ENCODE data around the gene GPR78. TPM values are rescaled to one million over a fixed set of nuclear protein-coding genes. Genes with fewer than 3 reads are reported as not detected.

GPR78 gene
- total RNA-seq, 1 experiment from 2014 or later: 0.07 TPM

DNA sequence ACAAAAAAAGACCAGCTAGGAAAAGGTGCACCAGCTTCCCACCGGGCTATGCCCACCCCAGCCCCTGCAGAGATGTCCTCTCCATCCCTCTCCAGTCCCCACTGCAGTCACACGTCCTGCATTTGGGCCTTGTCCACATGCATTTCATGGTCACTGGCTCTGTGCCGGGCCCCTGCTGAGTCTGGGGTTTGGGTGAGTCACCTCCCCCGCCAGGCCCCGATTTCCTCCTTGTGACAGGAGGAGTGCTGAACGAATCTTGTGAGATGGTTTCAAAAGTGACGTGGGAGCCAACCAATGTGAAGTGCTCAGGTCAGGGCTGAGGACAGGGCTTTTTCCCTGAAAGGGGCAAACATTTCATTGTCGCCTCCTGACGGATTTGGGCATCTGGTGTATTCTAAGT lies 19.5 kb downstream of the GPR78 start:
- DNase-seq (ENCODE audit: low read depth): peak; percentile 96

DNA sequence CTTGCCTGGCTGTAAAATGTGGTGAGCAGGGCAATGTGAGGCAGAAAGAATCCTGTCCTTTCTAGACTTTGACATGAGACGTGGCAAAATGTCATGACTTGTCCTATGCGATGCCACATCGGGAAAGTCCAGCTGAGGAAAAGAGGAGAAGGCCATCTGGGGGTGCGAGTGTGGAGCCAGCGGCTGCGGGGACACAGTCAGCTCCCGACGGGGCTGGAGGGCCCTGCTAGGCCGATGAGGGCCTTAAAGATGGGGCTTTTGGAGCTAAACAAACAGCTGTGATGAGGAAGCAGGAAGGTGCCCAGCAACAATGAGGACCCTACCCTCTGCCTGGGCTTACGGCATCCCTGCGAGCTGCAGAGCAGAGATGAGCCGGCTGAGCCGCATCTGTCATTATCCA lies 20.1 kb downstream of the GPR78 start:
- DNase-seq (ENCODE audit: low read depth): no peak

DNA sequence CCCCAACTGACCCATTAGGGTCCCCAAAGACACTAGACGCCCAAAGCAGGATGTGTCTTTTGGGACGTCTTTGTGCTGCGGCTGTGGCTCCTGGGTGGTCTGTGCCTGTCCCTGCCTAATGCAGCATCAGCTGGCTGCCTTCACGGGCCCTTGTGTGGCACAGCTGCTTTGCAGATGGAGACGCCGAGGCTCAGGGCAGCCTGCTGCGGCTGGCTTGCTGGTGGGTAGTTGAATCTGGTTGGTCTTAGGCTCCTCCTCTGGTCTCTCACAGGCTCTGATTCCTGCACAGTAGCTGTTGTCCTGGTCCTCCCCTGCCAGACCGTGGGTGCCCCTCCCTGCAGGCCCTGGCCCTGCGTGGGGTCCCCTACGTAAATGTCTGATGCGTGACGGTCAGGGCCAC lies 20.5 kb downstream of the GPR78 start:
- DNase-seq (ENCODE audit: low read depth): no peak

DNA sequence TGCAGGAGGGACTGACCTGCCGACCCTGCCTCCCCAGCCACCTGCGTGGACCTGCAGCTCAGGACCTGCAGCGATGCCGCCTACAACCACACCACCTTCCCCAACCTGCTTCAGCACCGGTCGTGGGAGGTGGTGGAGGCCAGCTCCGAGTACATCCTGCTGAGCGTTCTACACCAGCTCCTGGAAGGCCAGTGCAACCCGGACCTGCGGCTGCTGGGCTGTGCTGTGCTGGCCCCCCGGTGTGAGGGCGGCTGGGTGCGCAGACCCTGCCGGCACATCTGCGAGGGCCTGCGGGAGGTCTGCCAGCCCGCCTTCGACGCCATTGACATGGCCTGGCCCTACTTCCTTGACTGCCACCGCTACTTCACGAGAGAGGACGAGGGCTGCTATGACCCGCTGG lies 20.9 kb downstream of the GPR78 start:
- no peak for DNase-seq (ENCODE audit: low read depth)

DNA sequence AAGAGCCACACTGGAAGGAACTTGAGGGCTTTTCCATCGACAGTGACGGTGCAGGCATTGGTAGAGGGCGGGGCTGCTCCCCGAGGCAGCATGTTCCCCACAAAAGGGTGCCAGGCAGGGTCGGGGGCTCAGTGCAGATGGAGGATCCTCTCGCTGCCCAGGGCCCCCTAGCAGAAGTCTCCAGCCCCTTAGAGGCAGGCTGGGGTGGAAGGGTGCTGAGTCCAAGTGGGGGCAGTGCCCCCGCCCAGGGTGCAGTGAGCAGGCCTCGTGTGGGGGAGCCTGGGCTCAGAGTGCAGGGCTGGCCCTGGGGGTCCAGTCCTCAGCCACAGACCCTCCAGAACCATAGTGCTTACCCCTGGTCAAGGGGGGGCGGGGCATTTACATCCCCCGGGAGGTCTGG lies 21.4 kb downstream of the GPR78 start:
- DNase-seq (ENCODE audit: low read depth): no peak

DNA sequence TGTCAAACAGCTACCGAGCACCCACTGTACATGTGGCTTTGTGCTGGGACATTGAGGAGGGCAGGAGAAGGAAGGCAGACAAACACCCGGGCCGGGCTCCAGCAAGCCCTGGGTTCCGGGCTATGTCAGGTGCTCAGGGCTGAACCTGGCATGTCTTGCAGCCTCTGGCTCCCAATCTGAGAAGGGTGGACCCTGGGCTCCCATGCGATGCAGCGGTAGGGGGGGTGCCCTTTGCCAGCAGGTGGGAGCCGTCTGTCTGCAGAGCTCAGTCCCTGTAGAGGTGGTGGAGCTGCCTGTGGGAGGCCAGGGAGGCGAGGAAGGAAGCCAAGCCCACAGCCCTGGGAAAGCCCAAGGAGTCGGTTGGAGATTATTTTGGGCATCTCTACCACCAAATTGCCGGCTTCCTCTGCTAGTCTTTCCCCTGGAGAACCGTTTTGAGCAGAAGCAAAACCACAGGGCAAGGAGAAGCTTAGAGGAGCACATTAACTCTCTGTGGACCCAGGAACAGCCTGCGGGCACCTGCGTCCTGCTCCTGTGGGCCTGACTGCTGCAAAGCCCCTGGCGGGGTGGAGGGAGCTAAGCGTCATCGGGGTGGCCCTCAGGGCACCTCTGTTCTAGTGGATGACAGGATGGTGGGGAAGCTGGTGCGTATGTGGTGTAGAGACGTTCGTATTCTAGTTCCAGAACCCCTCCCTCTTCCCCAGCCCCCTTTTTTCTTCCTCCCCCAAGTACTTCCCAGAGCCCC lies 22.7 kb downstream of the GPR78 start:
- DNase-seq (ENCODE audit: low read depth): no peak

DNA sequence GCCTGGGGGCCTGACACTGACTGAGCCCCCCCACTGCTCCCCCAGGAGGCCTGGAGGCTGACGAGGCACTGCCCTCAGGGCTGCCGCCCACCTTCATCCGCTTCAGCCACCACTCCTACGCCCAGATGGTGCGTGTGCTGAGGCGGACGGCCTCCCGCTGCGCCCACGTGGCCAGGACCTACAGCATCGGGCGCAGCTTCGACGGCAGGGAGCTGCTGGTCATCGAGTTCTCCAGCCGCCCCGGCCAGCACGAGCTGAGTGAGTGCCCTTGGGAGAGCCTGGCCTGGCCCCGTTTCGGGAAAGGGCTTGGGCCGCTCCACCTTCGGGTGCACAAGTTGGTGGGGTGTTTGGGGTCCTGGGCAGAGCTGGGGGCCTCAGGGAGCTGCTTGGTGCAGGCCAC lies 23.7 kb downstream of the GPR78 start:
- DNase-seq (ENCODE audit: low read depth): no peak

DNA sequence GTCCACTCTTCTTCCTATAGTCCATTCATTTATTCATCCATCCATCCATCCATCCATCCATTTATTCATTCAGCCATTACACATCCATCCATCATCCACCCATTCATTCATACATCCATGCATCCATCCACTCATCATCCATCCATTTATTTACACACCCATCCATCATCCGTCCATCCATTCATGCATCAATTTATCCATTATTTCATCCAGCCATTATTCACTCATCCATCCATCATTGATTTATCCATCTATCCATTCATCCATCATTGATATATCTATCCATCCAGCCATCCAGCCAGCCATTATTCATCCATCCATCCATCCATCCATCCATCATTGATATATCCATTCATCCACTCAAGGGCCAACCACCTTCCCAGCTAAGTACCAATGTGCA lies 25.1 kb downstream of the GPR78 start:
- no peak for DNase-seq (ENCODE audit: low read depth)

DNA sequence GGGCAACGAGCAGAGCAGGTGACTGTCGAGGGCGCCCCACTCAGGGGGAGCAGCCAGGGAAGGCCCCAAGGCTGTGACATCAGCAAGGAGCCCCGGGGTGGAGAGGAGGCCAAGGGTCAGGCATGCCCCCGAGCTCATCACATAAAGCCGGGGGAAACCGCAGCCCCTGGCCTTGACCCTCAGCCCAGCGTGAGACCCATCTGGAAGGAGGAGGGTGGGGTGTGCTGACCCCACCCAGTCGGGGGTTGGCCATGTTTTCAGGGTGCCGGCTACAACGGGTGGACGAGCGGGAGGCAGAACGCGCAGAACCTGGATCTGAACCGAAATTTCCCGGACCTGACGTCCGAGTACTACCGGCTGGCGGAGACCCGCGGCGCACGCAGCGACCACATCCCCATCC lies 26.3 kb downstream of the GPR78 start:
- DNase-seq (ENCODE audit: low read depth): no peak

DNA sequence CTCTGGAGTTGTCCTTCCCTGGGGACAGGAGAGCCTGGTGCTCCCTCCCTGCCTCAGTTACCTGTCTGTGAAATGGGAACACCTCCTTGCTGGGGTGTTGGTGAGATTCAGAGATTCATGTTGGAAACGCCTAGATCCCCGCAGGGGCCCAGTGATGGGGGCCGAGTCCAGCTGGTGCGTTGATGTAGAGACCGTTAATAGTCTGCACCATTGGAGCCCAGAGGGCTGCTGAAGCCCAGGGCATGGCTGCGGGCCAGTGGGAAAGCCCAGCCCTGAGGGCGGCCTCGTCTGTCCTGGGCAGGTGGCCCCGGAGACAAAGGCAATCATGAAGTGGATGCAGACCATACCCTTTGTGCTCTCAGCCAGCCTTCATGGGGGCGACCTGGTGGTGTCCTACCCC lies 26.8 kb downstream of the GPR78 start:
- DNase-seq (ENCODE audit: low read depth): no peak

DNA sequence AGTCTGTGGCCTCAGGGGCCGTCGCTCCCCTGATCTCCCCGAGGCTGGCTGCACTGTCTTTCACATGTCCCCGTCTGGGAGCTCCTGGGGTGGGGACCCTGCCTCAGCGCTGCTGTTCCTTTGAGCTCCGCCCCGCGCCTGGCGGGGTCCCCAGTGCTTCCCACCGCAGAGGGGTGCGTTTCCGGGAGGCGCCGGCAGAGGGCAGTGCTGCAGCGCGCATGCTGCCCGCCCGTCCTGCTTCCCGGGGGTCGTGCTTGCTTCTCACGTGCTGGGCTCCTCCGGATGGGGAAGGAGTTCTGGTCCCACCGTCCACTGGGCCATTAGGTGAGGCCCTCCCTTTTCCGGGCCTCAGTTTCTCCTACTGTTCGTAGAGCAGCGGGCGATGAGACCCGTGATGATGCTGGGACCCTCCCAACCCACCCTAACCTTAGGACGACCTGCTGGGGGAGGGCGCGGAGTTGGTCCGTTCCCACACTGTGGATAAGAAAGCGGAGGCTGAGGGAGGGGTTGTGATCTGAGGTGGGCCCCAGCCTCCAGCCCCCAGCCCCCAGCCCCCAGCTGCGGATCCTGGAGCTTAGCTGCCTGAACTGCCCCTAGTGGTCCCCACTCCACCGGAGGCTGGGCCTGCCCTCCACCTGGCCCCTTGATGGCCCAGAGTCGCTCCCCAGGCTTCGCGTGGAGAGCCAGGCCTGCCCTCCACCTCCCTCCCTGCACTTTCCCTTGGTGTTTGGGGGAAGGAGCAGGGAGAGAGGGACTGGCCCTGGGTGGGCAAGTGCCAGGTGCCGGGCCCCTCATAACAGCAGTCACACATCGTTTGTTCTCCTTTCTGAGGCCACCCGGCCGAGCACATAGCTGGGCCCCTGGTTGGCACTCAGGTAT lies 27.6 kb downstream of the GPR78 start:
- no peak for DNase-seq (ENCODE audit: low read depth)

DNA sequence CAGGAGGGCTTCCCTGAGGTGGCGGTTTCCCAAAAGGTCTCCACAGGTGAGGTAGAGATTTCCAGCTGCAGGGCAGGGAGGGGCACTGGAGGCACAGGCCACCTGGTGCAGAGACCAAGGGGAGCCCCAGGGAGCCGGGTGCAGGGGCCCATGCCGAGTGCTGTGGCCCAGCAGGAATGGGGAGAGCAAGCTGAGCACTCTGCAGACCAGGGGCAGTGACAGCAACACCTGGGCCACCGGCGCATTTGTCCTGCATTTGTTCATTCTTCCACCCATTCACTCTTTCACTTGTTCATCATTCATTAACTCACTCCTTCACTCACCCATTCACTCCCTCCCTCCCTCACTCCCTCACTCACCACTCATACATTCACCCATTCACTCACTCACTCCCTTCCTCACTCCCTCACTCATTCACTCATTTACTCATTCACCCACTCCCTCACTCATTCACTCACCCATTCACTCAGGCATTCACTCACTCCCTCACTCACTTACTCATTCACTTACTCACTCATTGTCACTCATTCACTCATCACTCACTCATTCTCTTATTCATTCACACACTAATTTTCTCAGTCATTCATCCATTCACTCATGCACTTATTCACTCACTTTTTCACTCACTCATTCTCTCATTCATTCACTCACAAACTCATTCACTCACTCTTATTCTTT lies 28.7 kb downstream of the GPR78 start:
- no peak for DNase-seq (ENCODE audit: low read depth)

DNA sequence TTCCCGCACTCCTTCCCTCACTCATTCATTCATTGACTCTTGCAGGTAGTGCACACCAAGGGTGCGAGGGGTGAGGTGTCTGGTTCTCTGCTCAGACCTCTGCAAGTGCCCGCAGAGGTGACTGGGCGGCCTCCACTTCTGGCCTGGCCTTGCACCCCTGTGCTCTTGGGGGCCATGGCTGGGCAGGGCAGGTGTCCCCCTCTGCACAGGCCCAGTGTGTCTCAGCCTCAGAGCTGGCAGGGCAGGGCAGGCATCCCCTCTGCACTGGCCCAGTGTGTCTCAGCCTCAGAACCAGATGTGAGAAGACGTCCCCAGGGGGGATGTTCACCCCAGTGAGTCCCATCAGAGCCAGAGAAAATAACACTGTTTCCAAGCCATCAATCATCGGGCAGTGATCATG lies 29.2 kb downstream of the GPR78 start:
- no peak for DNase-seq (ENCODE audit: low read depth)

DNA sequence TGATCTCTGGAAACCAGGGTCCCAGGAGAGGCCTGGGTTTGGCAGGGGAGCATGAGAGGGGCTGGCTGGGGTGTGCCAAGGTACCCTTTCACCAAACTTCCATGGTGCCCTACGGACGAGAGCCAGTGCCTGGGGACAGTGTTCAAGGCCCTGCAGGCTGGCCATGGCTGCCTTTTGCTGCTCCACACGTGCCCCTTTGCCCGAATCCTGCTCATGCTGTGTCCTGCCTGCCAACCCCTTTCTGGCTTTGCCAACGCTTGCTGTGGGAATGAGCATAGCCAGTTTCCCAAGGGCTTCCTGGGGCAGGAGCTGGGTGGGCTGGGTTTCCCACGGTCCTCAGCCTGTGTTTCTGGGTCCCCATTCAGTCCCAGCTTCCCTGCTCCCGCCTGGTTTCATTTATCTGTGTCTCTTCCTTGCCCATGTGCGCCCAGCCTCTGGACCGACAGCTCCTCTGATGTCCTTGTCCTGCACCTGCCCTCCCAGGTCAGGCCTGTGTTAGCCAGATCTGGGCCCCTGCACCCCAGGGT lies 29.7 kb downstream of the GPR78 start:
- DNase-seq (ENCODE audit: low read depth): no peak

DNA sequence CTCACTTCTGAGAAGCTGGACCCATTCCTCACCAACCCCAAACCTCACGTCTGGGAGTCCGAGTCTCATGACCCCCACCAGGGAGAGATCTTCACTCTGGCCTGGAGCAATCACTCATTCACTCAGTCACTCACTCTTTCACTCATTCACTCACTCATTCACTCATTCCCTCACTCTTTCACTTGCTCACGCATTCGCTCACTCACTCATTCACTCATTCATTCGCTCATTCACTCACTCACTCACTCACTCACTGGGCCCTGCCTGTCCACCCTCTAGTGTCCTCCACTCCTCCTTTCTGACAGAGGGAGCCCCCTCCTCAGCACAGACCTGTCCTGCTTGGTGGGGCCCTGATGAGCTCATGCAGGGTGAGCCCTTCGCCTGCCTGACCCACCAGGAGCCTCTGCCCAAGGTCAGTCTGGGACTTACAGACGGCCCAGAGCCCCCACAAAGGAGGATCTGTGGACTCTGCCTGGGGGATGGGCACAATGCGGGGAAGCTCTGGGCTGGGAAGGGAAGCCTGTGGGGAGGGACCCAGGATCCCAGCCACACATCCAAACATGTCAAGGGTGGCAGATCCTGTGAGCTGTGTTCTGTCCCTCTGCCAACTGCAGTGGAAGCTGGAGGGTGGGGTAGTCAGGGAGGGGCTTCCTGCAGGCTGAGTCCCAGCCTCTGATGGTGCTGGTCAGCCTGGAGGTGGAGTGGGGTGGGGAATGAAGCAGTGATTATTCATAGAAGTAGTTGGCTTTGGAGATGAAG lies 30.8 kb downstream of the GPR78 start:
- DNase-seq (ENCODE audit: low read depth): no peak

DNA sequence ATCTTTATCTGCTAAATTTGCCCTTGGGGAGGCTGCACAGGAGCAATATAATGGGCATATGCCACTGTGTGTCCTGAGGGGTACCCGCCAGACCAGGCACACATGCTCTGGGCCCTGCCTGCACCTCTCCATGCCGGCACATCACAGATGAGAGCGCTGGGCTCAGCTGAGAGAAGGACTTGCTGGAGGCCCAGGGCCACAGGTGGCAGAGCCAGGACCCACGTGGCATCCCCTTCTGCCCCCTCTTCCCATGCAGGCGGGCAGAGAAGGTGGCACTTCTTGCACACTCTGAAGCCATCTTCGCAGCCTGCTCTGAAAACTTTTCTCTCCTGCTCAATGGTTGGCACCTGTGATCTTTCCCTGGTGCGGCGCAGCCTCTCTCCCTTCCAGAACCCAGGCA lies 32.5 kb downstream of the GPR78 start:
- DNase-seq (ENCODE audit: low read depth): no peak

DNA sequence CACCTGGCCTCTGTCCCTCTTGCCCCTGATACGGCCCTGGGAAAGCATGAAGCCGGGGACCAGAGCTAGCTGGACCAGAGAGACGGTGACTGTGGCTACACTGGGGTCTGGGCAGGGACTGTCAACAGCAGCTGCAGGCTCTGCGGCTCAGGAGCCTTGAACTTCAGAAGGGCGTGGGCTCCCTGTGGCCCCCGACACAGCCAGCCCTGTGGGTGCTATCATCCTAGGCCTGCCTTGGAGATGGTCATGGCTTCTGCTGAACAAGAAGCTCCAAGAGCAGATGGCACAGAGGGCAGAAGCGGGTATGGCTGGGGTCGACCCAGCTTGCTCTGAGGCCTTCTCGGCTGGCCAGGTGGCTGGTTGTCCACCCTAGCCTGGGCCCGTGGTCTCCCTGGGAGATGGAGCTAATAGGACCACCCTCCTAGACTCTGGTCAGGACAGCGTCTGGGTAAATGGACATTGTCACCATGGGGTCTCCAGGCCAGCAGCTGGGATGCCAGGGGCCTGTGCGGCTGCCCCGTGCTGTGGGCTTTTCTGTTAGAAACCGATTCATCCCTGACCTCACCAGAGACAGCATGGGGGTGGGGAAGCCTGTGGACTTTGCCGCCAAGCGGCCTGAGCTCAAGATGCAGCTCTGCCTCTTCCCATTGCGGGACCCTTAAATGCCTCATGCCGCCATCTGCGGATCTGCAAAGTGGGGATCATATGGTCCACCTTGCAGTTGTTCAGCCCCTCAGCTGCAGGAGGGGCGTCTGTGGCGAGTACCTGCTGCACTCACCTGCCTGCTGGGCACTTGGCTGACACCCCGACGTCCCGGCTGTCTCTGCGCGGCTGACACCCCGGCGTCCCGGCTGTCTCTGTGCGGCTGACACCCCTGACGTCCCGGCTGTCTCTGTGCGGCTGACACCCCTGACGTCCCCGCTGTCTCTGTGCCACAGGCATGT lies 33.5 kb downstream of the GPR78 start:
- no peak for DNase-seq (ENCODE audit: low read depth)

DNA sequence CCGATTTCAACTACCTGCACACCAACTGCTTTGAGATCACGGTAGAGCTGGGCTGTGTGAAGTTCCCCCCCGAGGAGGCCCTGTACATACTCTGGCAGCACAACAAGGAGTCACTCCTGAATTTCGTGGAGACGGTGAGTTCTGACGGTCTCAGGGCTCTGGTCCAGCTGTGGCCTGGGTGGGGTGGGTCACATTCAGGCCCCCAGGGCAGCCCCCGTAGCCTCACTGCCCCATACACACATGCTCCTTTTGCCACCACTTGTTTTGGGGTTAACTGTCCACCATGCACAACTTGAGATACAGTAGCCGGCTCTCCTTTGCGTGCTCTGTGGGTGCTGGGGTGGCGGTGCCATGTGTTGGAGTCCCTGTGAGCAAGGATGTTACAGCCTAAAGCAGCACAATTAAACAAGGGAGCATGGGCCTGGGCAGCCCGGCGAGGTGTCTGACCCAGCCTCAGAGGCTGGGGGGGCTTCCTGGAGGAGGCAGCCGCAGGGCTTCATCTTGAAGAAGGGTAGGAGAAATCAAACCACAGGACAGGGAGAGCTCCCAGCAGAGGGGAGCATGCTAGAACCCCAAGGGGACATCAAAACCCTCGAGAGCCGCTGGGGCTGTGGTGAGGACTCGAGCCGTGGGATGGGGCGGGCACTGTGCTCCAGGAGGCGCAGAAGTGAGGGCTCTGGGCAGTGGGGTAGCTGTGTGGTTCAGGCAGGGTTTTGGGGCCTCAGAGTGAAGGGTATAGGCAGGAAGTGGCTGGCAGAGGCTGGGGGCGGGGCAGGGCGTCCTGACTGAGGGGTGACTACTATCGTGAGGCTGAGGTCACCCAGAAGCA lies 34.4 kb downstream of the GPR78 start:
- no peak for DNase-seq (ENCODE audit: low read depth)

DNA sequence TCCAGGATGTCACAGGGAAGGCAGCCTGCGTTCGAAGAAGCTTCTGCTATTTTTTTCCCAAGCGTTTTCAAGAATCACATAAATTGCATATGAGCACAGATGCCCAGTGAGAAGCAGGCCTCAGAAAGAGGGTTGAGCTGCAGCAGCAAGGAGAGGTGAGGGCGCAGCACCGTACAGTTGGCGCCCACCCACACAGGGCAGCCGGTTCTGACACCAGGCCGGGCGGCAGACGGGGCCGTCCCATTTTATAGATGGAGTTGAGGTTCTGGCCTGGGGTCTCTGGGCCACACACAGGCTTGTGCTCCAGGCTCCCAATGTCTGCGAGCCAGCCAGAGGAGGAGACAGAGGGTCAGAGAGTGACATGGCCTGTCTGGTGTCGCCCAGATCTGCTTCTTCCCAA lies 35.2 kb downstream of the GPR78 start:
- no peak for DNase-seq (ENCODE audit: low read depth)

Measured in M059J (cell line).